GM23338 (cell line): ENCODE results near the gene STK38L. TPM values are rescaled to one million over a fixed set of nuclear protein-coding genes. Genes with fewer than 3 reads are reported as not detected.

Experiments used
- ATAC-seq: fragments of 200-7000 bp; cut with Tn5 transposase; 3 replicates; pipeline ENCODE4 v1.9.1; 2020
- DNase-seq: peaks from one replicate; pipeline ENCODE4 v3.0.0-alpha.2; 2015; ENCODE audit warnings: low spot score
- H2AFZ ChIP-seq: fragments of 200-600 bp; sonication (generic); 2 replicates; pipeline ENCODE4 v1.8.0; 2016; ENCODE audit warnings: antibody characterized with exemption, mild to moderate bottlenecking, moderate library complexity
- H3F3A ChIP-seq: fragments of 200-600 bp; sonication (generic); replicated peaks from 2 replicates; pipeline ENCODE4 v1.8.0; 2017; ENCODE audit warnings: antibody characterized with exemption, mixed run types, low read depth
- H3K27ac ChIP-seq: fragments of 200-600 bp; sonication (generic); 2 replicates; pipeline ENCODE4 v1.6.1; 2016; ENCODE audit warnings: low read depth
- H3K27me3 ChIP-seq: fragments of 200-600 bp; sonication (generic); 2 replicates; pipeline ENCODE4 v1.8.0; 2016; ENCODE audit warnings: mild to moderate bottlenecking, mixed run types, moderate library complexity; ENCODE audit not compliant: insufficient read depth
- H3K36me3 ChIP-seq: fragments of 200-600 bp; sonication (generic); 2 replicates; pipeline ENCODE4 v1.8.0; 2016; ENCODE audit warnings: mild to moderate bottlenecking; ENCODE audit not compliant: insufficient read depth
- H3K4me1 ChIP-seq: fragments of 200-600 bp; sonication (generic); 2 replicates; pipeline ENCODE4 v1.8.0; 2016; ENCODE audit warnings: mild to moderate bottlenecking, moderate library complexity; ENCODE audit not compliant: insufficient read depth
- H3K4me2 ChIP-seq: fragments of 200-600 bp; sonication (generic); 2 replicates; pipeline ENCODE4 v1.7.1; 2017; ENCODE audit warnings: mixed run types
- H3K4me3 ChIP-seq: fragments of 200-600 bp; sonication (generic); 2 replicates; pipeline ENCODE4 v1.6.1; 2016; ENCODE audit warnings: mixed run types
- H3K79me2 ChIP-seq: fragments of 200-600 bp; sonication (generic); replicated peaks from 2 replicates; pipeline ENCODE4 v1.8.0; 2017; ENCODE audit warnings: mild to moderate bottlenecking; ENCODE audit not compliant: insufficient read depth
- H3K9me2 ChIP-seq: fragments of 200-600 bp; sonication (generic); 2 replicates; pipeline ENCODE4 v1.8.0; 2017; ENCODE audit not compliant: insufficient read depth
- H4K20me1 ChIP-seq: fragments of 200-600 bp; sonication (generic); replicated peaks from 2 replicates; pipeline ENCODE4 v1.8.0; 2017; ENCODE audit warnings: mild to moderate bottlenecking; ENCODE audit not compliant: insufficient read depth
- H3K27ac Mint-ChIP-seq: 2 replicates; pipeline ENCODE4 v1.8.0; 2020; ENCODE audit warnings: inconsistent platforms, mild to moderate bottlenecking, moderate library complexity, mixed read lengths
- H3K27me3 Mint-ChIP-seq: 3 replicates; pipeline ENCODE4 v1.8.0; 2022; ENCODE audit warnings: low read depth, mild to moderate bottlenecking, moderate library complexity, mixed read lengths, inconsistent platforms; ENCODE audit not compliant: insufficient read depth, poor library complexity
- H3K36me3 Mint-ChIP-seq: 3 replicates; pipeline ENCODE4 v1.8.0; 2021; ENCODE audit warnings: low read depth, mild to moderate bottlenecking, inconsistent platforms, moderate library complexity, mixed read lengths
- H3K4me1 Mint-ChIP-seq: 3 replicates; pipeline ENCODE4 v1.8.0; 2020; ENCODE audit warnings: mild to moderate bottlenecking, inconsistent platforms, mixed read lengths
- H3K4me3 Mint-ChIP-seq: 3 replicates; pipeline ENCODE4 v1.8.0; 2021; ENCODE audit warnings: moderate library complexity, mild to moderate bottlenecking, inconsistent platforms, mixed read lengths
- H3K9me3 Mint-ChIP-seq: 3 replicates; pipeline ENCODE4 v1.8.0; 2020; ENCODE audit warnings: moderate library complexity, mild to moderate bottlenecking, inconsistent platforms, mixed read lengths
- JUNB ChIP-seq: IDR thresholded peaks from one replicate; pipeline ENCODE4 v1.6.1; 2016; ENCODE audit warnings: antibody characterized with exemption; ENCODE audit not compliant: unreplicated experiment
- POLR2AphosphoS5 ChIP-seq: IDR thresholded peaks from 2 replicates; pipeline ENCODE4 v1.6.1; 2016; ENCODE audit warnings: antibody characterized with exemption, low read depth
- polyA plus RNA-seq: library from polyadenylated mRNA; unstranded; fragments of >200 nt; fragmentation: Nextera tagmentation; extraction: Ambion mirVana; gene quantifications from 2 replicates; pipeline ENCODE4 v1.2.1, GENCODE V29; 2016
- total RNA-seq: library from RNA; depleted of rRNA; stranded (reverse); fragments of >200 nt; shearing (Covaris generic); gene quantifications from 2 replicates; pipeline ENCODE4 v1.2.3, GENCODE V29; 2014
- TF ChIP-seq, protein P1 (sequence below): fragments of 250-450 bp; sonication (Bioruptor Pico); IDR thresholded peaks from 2 replicates; pipeline ENCODE4 v1.5.0; 2020; ENCODE audit warnings: mild to moderate bottlenecking, moderate library complexity

The STK38L gene
- total and polyA plus RNA-seq, 2 experiments from 2014 or later: 28.9 to 56.5 TPM

DNA sequence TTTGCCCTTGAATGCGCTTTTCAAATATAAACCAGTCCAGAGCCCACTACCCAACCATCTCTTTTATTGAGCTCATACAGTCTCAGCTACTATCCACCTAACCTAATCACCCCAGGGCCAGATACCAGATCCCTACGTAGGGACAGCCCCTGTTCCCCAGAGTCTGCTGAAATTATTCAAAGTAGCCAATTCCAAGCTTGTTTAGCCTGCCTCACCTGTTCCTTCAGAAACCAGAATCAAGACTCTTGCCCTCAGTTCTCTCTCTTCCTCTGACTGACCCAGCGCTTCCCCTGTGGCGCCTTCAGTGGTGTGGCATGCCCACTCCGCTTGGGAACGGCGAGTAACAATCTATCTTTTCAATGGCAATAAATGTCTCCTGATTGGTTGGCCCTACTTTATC, 107.4 kb downstream of the STK38L start:
- peaks cover 14% of the 10 kb centered on the region for H3K4me1 Mint-ChIP-seq

More for the DNA sequence above, 107.4 kb downstream of the STK38L start:
- no peaks in the 10 kb centered on the region for H3K27me3 Mint-ChIP-seq
- no peaks in the 10 kb centered on the region; the same call in 1 of the 2 replicates for H3K9me2 ChIP-seq
- H3K27ac Mint-ChIP-seq: no peak overlapping the region
- H3K4me2 ChIP-seq: no peak overlapping the region
- H3K36me3 ChIP-seq: no peaks in the 10 kb centered on the region
- H3K4me3 Mint-ChIP-seq: no peak overlapping the region
- H3K27ac ChIP-seq: no peak overlapping the region
- peaks cover 25% of the 10 kb centered on the region for H3K79me2 ChIP-seq
- H3K36me3 Mint-ChIP-seq: no peaks in the 10 kb centered on the region
- H3K4me3 ChIP-seq: no peak overlapping the region
- H2AFZ ChIP-seq: no peak overlapping the region
- no peak for DNase-seq
- H3K4me1 ChIP-seq: no peaks in the 10 kb centered on the region
- no peak for ATAC-seq
- peaks cover 4% of the 10 kb centered on the region for H4K20me1 ChIP-seq
- TF ChIP-seq POLR2AphosphoS5: no peak
- no peak for TF ChIP-seq JUNB
- TF ChIP-seq, protein P1, sequence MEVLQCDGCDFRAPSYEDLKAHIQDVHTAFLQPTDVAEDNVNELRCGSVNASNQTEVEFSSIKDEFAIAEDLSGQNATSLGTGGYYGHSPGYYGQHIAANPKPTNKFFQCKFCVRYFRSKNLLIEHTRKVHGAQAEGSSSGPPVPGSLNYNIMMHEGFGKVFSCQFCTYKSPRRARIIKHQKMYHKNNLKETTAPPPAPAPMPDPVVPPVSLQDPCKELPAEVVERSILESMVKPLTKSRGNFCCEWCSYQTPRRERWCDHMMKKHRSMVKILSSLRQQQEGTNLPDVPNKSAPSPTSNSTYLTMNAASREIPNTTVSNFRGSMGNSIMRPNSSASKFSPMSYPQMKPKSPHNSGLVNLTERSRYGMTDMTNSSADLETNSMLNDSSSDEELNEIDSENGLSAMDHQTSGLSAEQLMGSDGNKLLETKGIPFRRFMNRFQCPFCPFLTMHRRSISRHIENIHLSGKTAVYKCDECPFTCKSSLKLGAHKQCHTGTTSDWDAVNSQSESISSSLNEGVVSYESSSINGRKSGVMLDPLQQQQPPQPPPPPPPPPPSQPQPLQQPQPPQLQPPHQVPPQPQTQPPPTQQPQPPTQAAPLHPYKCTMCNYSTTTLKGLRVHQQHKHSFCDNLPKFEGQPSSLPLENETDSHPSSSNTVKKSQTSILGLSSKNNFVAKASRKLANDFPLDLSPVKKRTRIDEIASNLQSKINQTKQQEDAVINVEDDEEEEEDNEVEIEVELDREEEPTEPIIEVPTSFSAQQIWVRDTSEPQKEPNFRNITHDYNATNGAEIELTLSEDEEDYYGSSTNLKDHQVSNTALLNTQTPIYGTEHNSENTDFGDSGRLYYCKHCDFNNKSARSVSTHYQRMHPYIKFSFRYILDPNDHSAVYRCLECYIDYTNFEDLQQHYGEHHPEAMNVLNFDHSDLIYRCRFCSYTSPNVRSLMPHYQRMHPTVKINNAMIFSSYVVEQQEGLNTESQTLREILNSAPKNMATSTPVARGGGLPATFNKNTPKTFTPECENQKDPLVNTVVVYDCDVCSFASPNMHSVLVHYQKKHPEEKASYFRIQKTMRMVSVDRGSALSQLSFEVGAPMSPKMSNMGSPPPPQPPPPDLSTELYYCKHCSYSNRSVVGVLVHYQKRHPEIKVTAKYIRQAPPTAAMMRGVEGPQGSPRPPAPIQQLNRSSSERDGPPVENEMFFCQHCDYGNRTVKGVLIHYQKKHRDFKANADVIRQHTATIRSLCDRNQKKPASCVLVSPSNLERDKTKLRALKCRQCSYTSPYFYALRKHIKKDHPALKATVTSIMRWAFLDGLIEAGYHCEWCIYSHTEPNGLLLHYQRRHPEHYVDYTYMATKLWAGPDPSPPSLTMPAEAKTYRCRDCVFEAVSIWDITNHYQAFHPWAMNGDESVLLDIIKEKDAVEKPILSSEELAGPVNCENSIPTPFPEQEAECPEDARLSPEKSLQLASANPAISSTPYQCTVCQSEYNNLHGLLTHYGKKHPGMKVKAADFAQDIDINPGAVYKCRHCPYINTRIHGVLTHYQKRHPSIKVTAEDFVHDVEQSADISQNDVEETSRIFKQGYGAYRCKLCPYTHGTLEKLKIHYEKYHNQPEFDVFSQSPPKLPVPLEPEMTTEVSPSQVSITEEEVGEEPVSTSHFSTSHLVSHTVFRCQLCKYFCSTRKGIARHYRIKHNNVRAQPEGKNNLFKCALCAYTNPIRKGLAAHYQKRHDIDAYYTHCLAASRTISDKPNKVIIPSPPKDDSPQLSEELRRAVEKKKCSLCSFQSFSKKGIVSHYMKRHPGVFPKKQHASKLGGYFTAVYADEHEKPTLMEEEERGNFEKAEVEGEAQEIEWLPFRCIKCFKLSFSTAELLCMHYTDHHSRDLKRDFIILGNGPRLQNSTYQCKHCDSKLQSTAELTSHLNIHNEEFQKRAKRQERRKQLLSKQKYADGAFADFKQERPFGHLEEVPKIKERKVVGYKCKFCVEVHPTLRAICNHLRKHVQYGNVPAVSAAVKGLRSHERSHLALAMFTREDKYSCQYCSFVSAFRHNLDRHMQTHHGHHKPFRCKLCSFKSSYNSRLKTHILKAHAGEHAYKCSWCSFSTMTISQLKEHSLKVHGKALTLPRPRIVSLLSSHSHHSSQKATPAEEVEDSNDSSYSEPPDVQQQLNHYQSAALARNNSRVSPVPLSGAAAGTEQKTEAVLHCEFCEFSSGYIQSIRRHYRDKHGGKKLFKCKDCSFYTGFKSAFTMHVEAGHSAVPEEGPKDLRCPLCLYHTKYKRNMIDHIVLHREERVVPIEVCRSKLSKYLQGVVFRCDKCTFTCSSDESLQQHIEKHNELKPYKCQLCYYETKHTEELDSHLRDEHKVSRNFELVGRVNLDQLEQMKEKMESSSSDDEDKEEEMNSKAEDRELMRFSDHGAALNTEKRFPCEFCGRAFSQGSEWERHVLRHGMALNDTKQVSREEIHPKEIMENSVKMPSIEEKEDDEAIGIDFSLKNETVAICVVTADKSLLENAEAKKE: no peak
- H3F3A ChIP-seq: no peaks in the 10 kb centered on the region
- H3K9me3 Mint-ChIP-seq: no peaks in the 10 kb centered on the region
- no peaks in the 10 kb centered on the region for H3K27me3 ChIP-seq
